HepG2 (cell line): Measurements from ENCODE around the gene CDCP1. TPM values are rescaled to one million over a fixed set of nuclear protein-coding genes. Genes with fewer than 3 reads are reported as not detected.

Experiments
- AHDC1 ChIP-seq: sonication (generic); formaldehyde crosslinking; IDR thresholded peaks from 2 replicates; pipeline ENCODE4 v1.5.1; 2020; ENCODE audit warnings: mild to moderate bottlenecking, missing genetic modification reagents, borderline replicate concordance
- ATF1 ChIP-seq: IDR thresholded peaks from 2 replicates; pipeline ENCODE4 v1.6.1; 2016; ENCODE audit warnings: mild to moderate bottlenecking, control low read depth
- ATF5 ChIP-seq: sonication (generic); formaldehyde crosslinking; IDR thresholded peaks from 2 replicates; pipeline ENCODE4 v1.4.0; 2020; ENCODE audit warnings: mild to moderate bottlenecking, low read depth, missing genetic modification reagents
- EP300 ChIP-seq, 3 experiments: sonication (generic) in 1 of 3; formaldehyde crosslinking in 1 of 3; IDR thresholded peaks; 2 replicates each; pipeline versions ENCODE4 v1.5.1 to v1.6.1; 2011 to 2020; ENCODE audit warnings: low read depth in 2 of 3, low read length in 2 of 3, borderline replicate concordance in 1 of 3, improper control_type of control experiment in 1 of 3, mild to moderate bottlenecking in 1 of 3, missing genetic modification reagents in 1 of 3, moderate library complexity in 1 of 3
- FOXK1 ChIP-seq: sonication (generic); formaldehyde crosslinking; IDR thresholded peaks from 2 replicates; pipeline ENCODE4 v1.4.0; 2020; ENCODE audit warnings: low read depth, missing genetic modification reagents, borderline replicate concordance
- HNF4A ChIP-seq: sonication (generic); formaldehyde crosslinking; IDR thresholded peaks from 2 replicates; pipeline ENCODE4 v1.4.0; 2020; ENCODE audit warnings: missing genetic modification reagents
- JARID2 ChIP-seq: sonication (generic); formaldehyde crosslinking; IDR thresholded peaks from 2 replicates; pipeline ENCODE4 v1.8.1; 2023; ENCODE audit warnings: missing genetic modification reagents, inconsistent platforms; ENCODE audit not compliant: insufficient replicate concordance
- MYPOP ChIP-seq: sonication (generic); formaldehyde crosslinking; IDR thresholded peaks from 2 replicates; pipeline ENCODE4 v1.8.1; 2023; ENCODE audit warnings: mild to moderate bottlenecking, moderate library complexity, missing genetic modification reagents
- NFIC ChIP-seq: IDR thresholded peaks from 2 replicates; pipeline ENCODE4 v1.6.1; 2012; ENCODE audit warnings: mild to moderate bottlenecking, low read length, inconsistent platforms
- PITX1 ChIP-seq: sonication (generic); formaldehyde crosslinking; IDR thresholded peaks from 2 replicates; pipeline ENCODE4 v1.5.1; 2020; ENCODE audit warnings: mild to moderate bottlenecking, missing genetic modification reagents
- RXRB ChIP-seq: IDR thresholded peaks from 2 replicates; pipeline ENCODE4 v1.6.1; 2016; ENCODE audit warnings: borderline replicate concordance, missing genetic modification reagents, missing compliant biosample characterization
- SALL1 ChIP-seq: sonication (generic); formaldehyde crosslinking; IDR thresholded peaks from 2 replicates; pipeline ENCODE4 v1.8.0; 2022; ENCODE audit warnings: mild to moderate bottlenecking, missing genetic modification reagents
- ZBTB25 ChIP-seq: IDR thresholded peaks from 2 replicates; pipeline ENCODE4 v1.6.1; 2018; ENCODE audit warnings: missing genetic modification reagents
- ZKSCAN8 ChIP-seq: IDR thresholded peaks from 2 replicates; pipeline ENCODE4 v1.6.1; 2016; ENCODE audit warnings: borderline replicate concordance, missing genetic modification reagents, missing compliant biosample characterization
- ZNF124 ChIP-seq: sonication (generic); formaldehyde crosslinking; IDR thresholded peaks from 2 replicates; pipeline ENCODE4 v1.4.0; 2020; ENCODE audit warnings: missing genetic modification reagents
- ZNF333 ChIP-seq: sonication (generic); formaldehyde crosslinking; IDR thresholded peaks from 2 replicates; pipeline ENCODE4 v1.4.0; 2020; ENCODE audit warnings: mild to moderate bottlenecking, missing genetic modification reagents, borderline replicate concordance
- ZNF484 ChIP-seq: sonication (generic); formaldehyde crosslinking; IDR thresholded peaks from 2 replicates; pipeline ENCODE4 v1.5.1; 2020; ENCODE audit warnings: mild to moderate bottlenecking, low read depth, missing genetic modification reagents, borderline replicate concordance
- ZNF556 ChIP-seq: sonication (generic); formaldehyde crosslinking; IDR thresholded peaks from 2 replicates; pipeline ENCODE4 v1.4.0; 2020; ENCODE audit warnings: mild to moderate bottlenecking, missing genetic modification reagents, borderline replicate concordance
- ZNF878 ChIP-seq: sonication (generic); formaldehyde crosslinking; IDR thresholded peaks from 2 replicates; pipeline ENCODE4 v1.8.1; 2023; ENCODE audit warnings: mild to moderate bottlenecking, missing genetic modification reagents, moderate library complexity
- polyA plus RNA-seq, 8 experiments: library from polyadenylated mRNA; depleted of rRNA in 3 of 8; stranded (reverse) in 7 of 8; unstranded in 1 of 8; fragments of >200 nt; fragmentation: Illumina TruSeq in 4 of 8; extraction: Trizol in 4 of 8; gene quantifications; 2 replicates each; pipeline versions ENCODE4 v1.2.1 to v1.2.3, GENCODE V29; 2011 to 2016; ENCODE audit warnings: low read depth in 4 of 8, missing spikeins in 1 of 8, mixed read lengths in 1 of 8; ENCODE audit not compliant: insufficient read depth in 1 of 8
- total RNA-seq, 5 experiments: library from RNA; depleted of rRNA; stranded (reverse); fragments of >200 nt; fragmentation: Illumina TruSeq; extraction: Trizol; gene quantifications; 2 replicates each; pipeline ENCODE4 v1.2.3, GENCODE V29; 2016; ENCODE audit warnings: low read depth in 1 of 5

CDCP1 gene
- total and polyA plus RNA-seq, 2 of the 13 experiments (the other 11 are each of a cell fraction or from before 2014, with no cell fraction given): 0.11 to 0.18 TPM

- TF ChIP-seq MYPOP (no peak), ZNF124 (CRISPR knock-in tag) (peak; percentile 57; the same call in 1 of the 2 replicates), ZNF878 (no peak), NFIC (0 out of 2 replicates have a peak, but pooled peaks have one; percentile 58), EP300 (IDR thresholded peaks at IDR 0.05; ENCODE audit: low read depth in 2 of 2, low read length in 2 of 2) (peak in 1 of 2 experiments; percentile 70; a peak in 1 of 4 replicates), EP300 (CRISPR knock-in tag; IDR thresholded peaks at IDR 0.05; ENCODE audit: borderline replicate concordance) (no peak), ZKSCAN8 (CRISPR knock-in tag) (0 out of 2 replicates have a peak, but pooled peaks have one; percentile 26), ZBTB25 (CRISPR knock-in tag) (no peak), ATF1 (CRISPR knock-in tag) (no peak), JARID2 (CRISPR knock-in tag) (no peak), ZNF333 (CRISPR knock-in tag) (no peak), ATF5 (CRISPR knock-in tag) (no peak), SALL1 (CRISPR knock-in tag) (peak; percentile 45), ZNF484 (CRISPR knock-in tag) (no peak), FOXK1 (CRISPR knock-in tag) (peak; percentile 26; the same call in 1 of the 2 replicates), PITX1 (CRISPR knock-in tag) (0 out of 2 replicates have a peak, but pooled peaks have one; percentile 31), RXRB (CRISPR knock-in tag) (peak; percentile 70; the same call in 1 of the 2 replicates), AHDC1 (CRISPR knock-in tag) (peak; percentile 97), ZNF556 (CRISPR knock-in tag) (peak; percentile 46; the same call in 1 of the 2 replicates), HNF4A (peak; percentile 95)
Observed at GRCh38 chr3:45191924-45192417, 45.8 kb upstream of the CDCP1 start (continued).
